Neural progenitor cell (in vitro differentiated cells): Measurements from ENCODE around the gene SFSWAP. TPM values are rescaled to one million over a fixed set of nuclear protein-coding genes. Genes with fewer than 3 reads are reported as not detected.

Experiments used
- DNase-seq: peaks from one replicate; pipeline ENCODE4 v3.0.0-alpha.2; 2016; ENCODE audit warnings: low spot score
- H2AFZ ChIP-seq: fragments of 200-600 bp; sonication (generic); replicated peaks from 2 replicates; pipeline ENCODE4 v1.6.1; 2016; ENCODE audit warnings: antibody characterized with exemption
- H3F3A ChIP-seq: fragments of 200-600 bp; sonication (generic); 2 replicates; pipeline ENCODE4 v1.6.1; 2016; ENCODE audit warnings: antibody characterized with exemption, low read depth
- H3K27ac ChIP-seq: fragments of 200-600 bp; sonication (generic); 2 replicates; pipeline ENCODE4 v1.5.1; 2016; ENCODE audit warnings: mild to moderate bottlenecking
- H3K27me3 ChIP-seq: fragments of 200-600 bp; sonication (generic); 2 replicates; pipeline ENCODE4 v1.6.1; 2016; ENCODE audit warnings: mild to moderate bottlenecking, moderate library complexity
- H3K36me3 ChIP-seq: fragments of 200-600 bp; sonication (generic); 2 replicates; pipeline ENCODE4 v1.5.1; 2016
- H3K4me1 ChIP-seq: fragments of 200-600 bp; sonication (generic); 2 replicates; pipeline ENCODE4 v1.6.1; 2016; ENCODE audit warnings: mixed run types
- H3K4me2 ChIP-seq: fragments of 200-600 bp; sonication (generic); 2 replicates; pipeline ENCODE4 v1.6.1; 2016
- H3K4me3 ChIP-seq: fragments of 200-600 bp; sonication (generic); 2 replicates; pipeline ENCODE4 v1.5.1; 2016
- H3K79me2 ChIP-seq: fragments of 200-600 bp; sonication (generic); 2 replicates; pipeline ENCODE4 v1.6.1; 2016; ENCODE audit warnings: low read depth
- H3K9ac ChIP-seq: fragments of 200-600 bp; sonication (generic); 2 replicates; pipeline ENCODE4 v1.6.1; 2016
- H3K9me3 ChIP-seq: fragments of 200-600 bp; sonication (generic); 2 replicates; pipeline ENCODE4 v1.5.1; 2016; ENCODE audit warnings: low read depth
- H4K20me1 ChIP-seq: fragments of 200-600 bp; sonication (generic); 2 replicates; pipeline ENCODE4 v1.6.1; 2016; ENCODE audit warnings: low read depth
- H3K27ac Mint-ChIP-seq: 3 replicates; pipeline ENCODE4 v1.8.0; 2021; ENCODE audit warnings: mixed read lengths
- H3K27me3 Mint-ChIP-seq: 2 replicates; pipeline ENCODE4 v1.8.0; 2022; ENCODE audit warnings: low read depth, mild to moderate bottlenecking, inconsistent platforms, moderate library complexity, mixed read lengths; ENCODE audit not compliant: insufficient read depth
- H3K36me3 Mint-ChIP-seq: 3 replicates; pipeline ENCODE4 v1.8.0; 2021; ENCODE audit warnings: mixed read lengths
- H3K4me1 Mint-ChIP-seq: 3 replicates; pipeline ENCODE4 v1.8.0; 2021; ENCODE audit warnings: mixed read lengths
- H3K4me3 Mint-ChIP-seq: 3 replicates; pipeline ENCODE4 v1.8.0; 2021; ENCODE audit warnings: mild to moderate bottlenecking, moderate library complexity, mixed read lengths
- H3K9me3 Mint-ChIP-seq: 3 replicates; pipeline ENCODE4 v1.8.0; 2020; ENCODE audit warnings: mixed read lengths
- EZH2 ChIP-seq: fragments of 200-600 bp; sonication (generic); IDR thresholded peaks from 2 replicates; pipeline ENCODE4 v1.6.1; 2017; ENCODE audit warnings: antibody characterized with exemption, mild to moderate bottlenecking, moderate library complexity
- EZH2phosphoT487 ChIP-seq: fragments of 200-600 bp; sonication (generic); IDR thresholded peaks from 2 replicates; pipeline ENCODE4 v1.6.1; 2017; ENCODE audit warnings: antibody characterized with exemption
- total RNA-seq: library from RNA; depleted of rRNA; stranded (reverse); fragments of >200 nt; gene quantifications from 2 replicates; pipeline ENCODE4 v1.2.3, GENCODE V29; 2015; ENCODE audit warnings: low replicate concordance
- TF ChIP-seq, protein P1 (sequence below): fragments of 200-600 bp; sonication (generic); IDR thresholded peaks from 2 replicates; pipeline ENCODE4 v1.5.1; 2017; ENCODE audit warnings: antibody characterized with exemption, mild to moderate bottlenecking

SFSWAP gene
- total RNA-seq, 1 donor from 2014 or later, result 37.0 TPM

- no peaks in the 10 kb centered on the region for H3K4me1 Mint-ChIP-seq
- no peaks in the 10 kb centered on the region for H3K9me3 Mint-ChIP-seq
- peaks cover 3% of the 10 kb centered on the region for H3K36me3 ChIP-seq
Measured at GRCh38 chr12:131732996-131733615, 22.2 kb downstream of the SFSWAP start.

DNA sequence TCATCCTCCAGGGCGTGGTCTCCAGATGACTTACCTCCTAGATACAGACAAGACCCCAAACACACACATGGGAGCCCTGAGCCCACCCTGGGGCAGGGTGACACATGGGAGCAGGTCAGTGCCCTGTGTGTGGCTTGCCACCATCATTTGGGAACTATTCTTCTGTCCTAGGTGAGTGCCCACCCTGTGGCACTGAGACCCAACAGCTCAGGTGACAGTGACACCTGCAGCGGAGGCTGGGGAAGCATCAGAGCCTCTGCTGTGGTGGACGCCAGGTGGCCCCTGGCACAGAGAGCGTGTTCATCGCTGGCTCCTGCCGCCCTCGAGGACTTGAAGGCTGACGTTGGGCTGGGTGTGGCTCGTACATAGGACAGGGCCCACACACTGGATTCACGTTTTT, 23.0 kb downstream of the SFSWAP start:
- H3K4me3 Mint-ChIP-seq, result no peak overlapping the region
- no peak for DNase-seq
- no peak for TF ChIP-seq EZH2phosphoT487
- no peak for TF ChIP-seq EZH2
- TF ChIP-seq, protein P1, sequence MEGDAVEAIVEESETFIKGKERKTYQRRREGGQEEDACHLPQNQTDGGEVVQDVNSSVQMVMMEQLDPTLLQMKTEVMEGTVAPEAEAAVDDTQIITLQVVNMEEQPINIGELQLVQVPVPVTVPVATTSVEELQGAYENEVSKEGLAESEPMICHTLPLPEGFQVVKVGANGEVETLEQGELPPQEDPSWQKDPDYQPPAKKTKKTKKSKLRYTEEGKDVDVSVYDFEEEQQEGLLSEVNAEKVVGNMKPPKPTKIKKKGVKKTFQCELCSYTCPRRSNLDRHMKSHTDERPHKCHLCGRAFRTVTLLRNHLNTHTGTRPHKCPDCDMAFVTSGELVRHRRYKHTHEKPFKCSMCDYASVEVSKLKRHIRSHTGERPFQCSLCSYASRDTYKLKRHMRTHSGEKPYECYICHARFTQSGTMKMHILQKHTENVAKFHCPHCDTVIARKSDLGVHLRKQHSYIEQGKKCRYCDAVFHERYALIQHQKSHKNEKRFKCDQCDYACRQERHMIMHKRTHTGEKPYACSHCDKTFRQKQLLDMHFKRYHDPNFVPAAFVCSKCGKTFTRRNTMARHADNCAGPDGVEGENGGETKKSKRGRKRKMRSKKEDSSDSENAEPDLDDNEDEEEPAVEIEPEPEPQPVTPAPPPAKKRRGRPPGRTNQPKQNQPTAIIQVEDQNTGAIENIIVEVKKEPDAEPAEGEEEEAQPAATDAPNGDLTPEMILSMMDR, result no peak
- no peaks in the 10 kb centered on the region for H3K9me3 Mint-ChIP-seq
- H3K27ac Mint-ChIP-seq, result no peak overlapping the region
- Histone ChIP-seq H3K4me2 (no peak overlapping the region), H3K27me3 (no peaks in the 10 kb centered on the region), H3F3A (peaks cover 14% of the 10 kb centered on the region), H4K20me1 (peaks cover 5% of the 10 kb centered on the region), H3K79me2 (no peaks in the 10 kb centered on the region), H3K4me3 (no peak overlapping the region), H3K27ac (no peak overlapping the region), H3K4me1 (peaks cover 15% of the 10 kb centered on the region), H3K36me3 (no peaks in the 10 kb centered on the region), H3K9ac (no peak overlapping the region), H3K9me3 (no peaks in the 10 kb centered on the region), H2AFZ (no peak overlapping the region)
- peaks cover 24% of the 10 kb centered on the region for H3K36me3 Mint-ChIP-seq
- peaks cover 2% of the 10 kb centered on the region for H3K27me3 Mint-ChIP-seq
- no peaks in the 10 kb centered on the region for H3K4me1 Mint-ChIP-seq

More at GRCh38 chr12:131732996-131733615, 22.2 kb downstream of the SFSWAP start:
- H3K4me2 ChIP-seq, result no peak overlapping the region
- Mint-ChIP-seq H3K27ac (no peak overlapping the region), H3K36me3 (peaks cover 24% of the 10 kb centered on the region), H3K4me3 (no peak overlapping the region), H3K27me3 (peaks cover 2% of the 10 kb centered on the region)
- no peak overlapping the region for H3K27ac ChIP-seq
- H3F3A ChIP-seq, result peaks cover 22% of the 10 kb centered on the region
- no peak overlapping the region for H2AFZ ChIP-seq
- no peak for DNase-seq
- H3K27me3 ChIP-seq, result no peaks in the 10 kb centered on the region
- TF ChIP-seq, protein P1, result no peak
- TF ChIP-seq EZH2, result no peak
- TF ChIP-seq EZH2phosphoT487, result no peak
- H3K9ac ChIP-seq, result no peak overlapping the region
- H3K4me1 ChIP-seq, result peaks cover 17% of the 10 kb centered on the region
- H3K79me2 ChIP-seq, result no peaks in the 10 kb centered on the region
- H3K4me3 ChIP-seq, result no peak overlapping the region
- H4K20me1 ChIP-seq, result peaks cover 5% of the 10 kb centered on the region
- no peaks in the 10 kb centered on the region for H3K9me3 ChIP-seq

GRCh38 chr12:131734336-131735152, 23.7 kb downstream of the SFSWAP start:
- H3K9me3 Mint-ChIP-seq, result no peaks in the 10 kb centered on the region
- no peak overlapping the region for H3K27ac Mint-ChIP-seq
- peaks cover 19% of the 10 kb centered on the region for H3K36me3 Mint-ChIP-seq
- Histone ChIP-seq H3K27ac (no peak overlapping the region), H3K4me1 (peaks cover 8% of the 10 kb centered on the region), H3F3A (peaks cover 8% of the 10 kb centered on the region), H2AFZ (no peak overlapping the region), H3K4me3 (no peak overlapping the region), H3K27me3 (no peaks in the 10 kb centered on the region), H3K9ac (no peak overlapping the region), H3K36me3 (no peaks in the 10 kb centered on the region), H3K79me2 (no peaks in the 10 kb centered on the region), H4K20me1 (peaks cover 5% of the 10 kb centered on the region), H3K9me3 (no peaks in the 10 kb centered on the region), H3K4me2 (no peak overlapping the region)
- no peaks in the 10 kb centered on the region for H3K4me1 Mint-ChIP-seq
- DNase-seq, result no peak
- H3K27me3 Mint-ChIP-seq, result peaks cover 2% of the 10 kb centered on the region
- TF ChIP-seq EZH2phosphoT487, result no peak
- TF ChIP-seq, protein P1, result no peak
- TF ChIP-seq EZH2, result no peak
- H3K4me3 Mint-ChIP-seq, result no peak overlapping the region
